CD14-positive monocyte (primary cell): ENCODE data around the gene UBE2L3. TPM values are rescaled to one million over a fixed set of nuclear protein-coding genes. Genes with fewer than 3 reads are reported as not detected.

Experiments used
- DNase-seq, 3 donors: peaks; one replicate each; pipeline ENCODE4 v3.0.0-alpha.2; 2011 to 2022
- H2AFZ ChIP-seq: 2 replicates; pipeline ENCODE4 v1.6.0; 2012; ENCODE audit warnings: mild to moderate bottlenecking, low read depth, low read length, inconsistent platforms; ENCODE audit not compliant: insufficient read depth, poor library complexity, severe bottlenecking
- H3K27ac ChIP-seq, 2 donors: 1 replicate in 1 of 2; 2 replicates in 1 of 2; pipeline ENCODE4 v1.5.1; 2012 to 2013; ENCODE audit warnings: low read length in 2 of 2, control low read depth in 1 of 2, inconsistent platforms in 1 of 2, low read depth in 1 of 2, mild to moderate bottlenecking in 1 of 2
- H3K27me3 ChIP-seq, 2 donors: one replicate each; pipeline versions ENCODE4 v1.6.0 to v1.6.1; 2011 to 2013; ENCODE audit warnings: low read length in 2 of 2; ENCODE audit not compliant: control insufficient read depth in 2 of 2, insufficient read depth in 2 of 2
- H3K36me3 ChIP-seq, 2 donors: replicated peaks in 1 of 2; 1 replicate in 1 of 2; 2 replicates in 1 of 2; pipeline versions ENCODE4 v1.5.1 to v1.6.1; 2012 to 2013; ENCODE audit warnings: low read length in 2 of 2, control low read depth in 1 of 2, inconsistent platforms in 1 of 2, mild to moderate bottlenecking in 1 of 2; ENCODE audit not compliant: insufficient read depth in 2 of 2, control insufficient read depth in 1 of 2
- H3K4me1 ChIP-seq, 2 donors: 1 replicate in 1 of 2; 2 replicates in 1 of 2; pipeline versions ENCODE4 v1.5.1 to v1.6.1; 2012 to 2013; ENCODE audit warnings: low read length in 2 of 2, control low read depth in 1 of 2, inconsistent platforms in 1 of 2, mild to moderate bottlenecking in 1 of 2, moderate library complexity in 1 of 2; ENCODE audit not compliant: insufficient read depth in 2 of 2, control insufficient read depth in 1 of 2
- H3K4me2 ChIP-seq: replicated peaks from 2 replicates; pipeline ENCODE3; 2012; ENCODE audit warnings: low read length, moderate library complexity, mild to moderate bottlenecking; ENCODE audit not compliant: poor library complexity, severe bottlenecking; ENCODE audit errors: extremely low read depth
- H3K4me3 ChIP-seq, 3 experiments: fragments of 200-600 bp in 1 of 3; sonication (generic) in 1 of 3; replicated peaks in 1 of 3; 1 replicate in 2 of 3; 2 replicates in 1 of 3; pipeline ENCODE4 v1.5.1; 2011 to 2013; ENCODE audit warnings: low read length in 3 of 3, mild to moderate bottlenecking in 3 of 3, control low read depth in 2 of 3, low read depth in 2 of 3, inconsistent platforms in 1 of 3, moderate library complexity in 1 of 3
- H3K79me2 ChIP-seq: 2 replicates; pipeline ENCODE4 v1.6.0; 2012; ENCODE audit warnings: mild to moderate bottlenecking, control low read depth, inconsistent platforms, low read length, moderate library complexity; ENCODE audit not compliant: insufficient read depth
- H3K9ac ChIP-seq: 2 replicates; pipeline ENCODE4 v1.6.0; 2017; ENCODE audit warnings: low read length, mild to moderate bottlenecking; ENCODE audit not compliant: insufficient read depth, poor library complexity, severe bottlenecking
- H3K9me3 ChIP-seq, 2 donors: replicated peaks in 1 of 2; 1 replicate in 1 of 2; 2 replicates in 1 of 2; pipeline versions ENCODE4 v1.5.1 to v1.6.1; 2012 to 2013; ENCODE audit warnings: low read length in 2 of 2, control low read depth in 1 of 2; ENCODE audit not compliant: control insufficient read depth in 1 of 2, insufficient read depth in 1 of 2
- H4K20me1 ChIP-seq: 2 replicates; pipeline ENCODE4 v1.6.0; 2012; ENCODE audit warnings: mild to moderate bottlenecking, low read length, control low read depth, moderate library complexity; ENCODE audit not compliant: insufficient read depth
- H3K27ac Mint-ChIP-seq, 7 donors: one replicate each; pipeline ENCODE4 v1.8.0; 2020; ENCODE audit warnings: mild to moderate bottlenecking in 7 of 7, mixed read lengths in 7 of 7, moderate library complexity in 6 of 7, inconsistent platforms in 2 of 7
- H3K27me3 Mint-ChIP-seq, 3 donors: one replicate each; pipeline ENCODE4 v1.8.0; 2021 to 2022; ENCODE audit warnings: low read depth in 3 of 3, mild to moderate bottlenecking in 3 of 3, mixed read lengths in 3 of 3, moderate library complexity in 3 of 3, inconsistent platforms in 1 of 3
- H3K36me3 Mint-ChIP-seq, 2 donors: one replicate each; pipeline ENCODE4 v1.8.0; 2020; ENCODE audit warnings: mixed read lengths in 2 of 2, inconsistent platforms in 1 of 2, mild to moderate bottlenecking in 1 of 2
- H3K4me1 Mint-ChIP-seq: one replicate; pipeline ENCODE4 v1.8.0; 2020; ENCODE audit warnings: mild to moderate bottlenecking, mixed read lengths
- H3K4me3 Mint-ChIP-seq, 2 donors: one replicate each; pipeline ENCODE4 v1.8.0; 2020; ENCODE audit warnings: mild to moderate bottlenecking in 2 of 2, mixed read lengths in 2 of 2, moderate library complexity in 1 of 2
- H3K9me3 Mint-ChIP-seq, 7 donors: one replicate each; pipeline ENCODE4 v1.8.0; 2020 to 2022; ENCODE audit warnings: mixed read lengths in 7 of 7, mild to moderate bottlenecking in 6 of 7, moderate library complexity in 6 of 7, inconsistent platforms in 2 of 7
- CTCF ChIP-seq: fragments of 200-600 bp; IDR thresholded peaks from one replicate; pipeline ENCODE4 v1.8.0; 2022; ENCODE audit warnings: antibody characterized with exemption, mild to moderate bottlenecking
- WGBS: methylation state at CpG from one replicate; pipeline ENCODE4 v1.1.5; 2013; ENCODE audit warnings: missing lambda C conversion rate; ENCODE audit not compliant: insufficient coverage; 5-methylcytosine and 5-hydroxymethylcytosine counted together
- intact Hi-C, 2 donors: fragments of 100-400 bp; cut with micrococcal nuclease; formaldehyde crosslinking; loops; one replicate each; pipeline versions ENCODE4 v1.15.0 to v1.15.1; 2023
- polyA plus RNA-seq, 3 donors: library from polyadenylated mRNA; depleted of rRNA in 1 of 3; unstranded in 2 of 3; stranded (reverse) in 1 of 3; fragments of 300-500 nt in 2 of 3; fragments of >200 nt in 1 of 3; fragmentation: Illumina TruSeq in 2 of 3; gene quantifications; 1 replicate in 2 of 3; 2 replicates in 1 of 3; pipeline ENCODE4 v1.2.3, GENCODE V29; 2012 to 2021

UBE2L3 gene
- polyA plus RNA-seq, 3 donors: 19.6 to 88.9 (median 69.6) TPM

GRCh38 chr22:21639359-21639758, 71.8 kb downstream of the UBE2L3 start:
- no peaks in the 10 kb centered on the region for H3K27me3 ChIP-seq
- no peak overlapping the region for H3K27ac Mint-ChIP-seq
- no peak overlapping the region for H3K9ac ChIP-seq

GRCh38 chr22:21640810-21641209, 73.3 kb downstream of the UBE2L3 start:
- peak overlapping the region; percentile 91 for H3K9ac ChIP-seq
- intact Hi-C loops: loop anchor here in 1 of 2 donors (2.0 kb wide), 1 partner anchor 16 kb away; no protein-coding TSS in a partner anchor

More at GRCh38 chr22:21639359-21639758, 71.8 kb downstream of the UBE2L3 start:
- intact Hi-C loops: no loop called here
- peaks cover 9 to 12% of the 10 kb centered on the region in 2 donors for H3K36me3 Mint-ChIP-seq
- Histone ChIP-seq H3K36me3 (peaks cover 0 to 5% of the 10 kb centered on the region in 2 donors), H3K27ac (no peak overlapping the region), H3K4me3 (no peak overlapping the region), H4K20me1 (peaks cover 6% of the 10 kb centered on the region), H3K4me1 (peaks cover 24 to 27% of the 10 kb centered on the region in 2 donors), H3K4me2 (no peak overlapping the region), H2AFZ (no peak overlapping the region), H3K9me3 (no peaks in the 10 kb centered on the region), H3K79me2 (peaks cover 13% of the 10 kb centered on the region)
- H3K9me3 Mint-ChIP-seq: peaks cover 0 to 1% (median 0%) of the 10 kb centered on the region in 7 donors
- WGBS: 89% methylated on average over 4 of the region's 4 CpGs
- H3K4me1 Mint-ChIP-seq: peaks cover 25% of the 10 kb centered on the region
- no peak overlapping the region for H3K4me3 Mint-ChIP-seq
- peaks cover 1 to 3% (median 2%) of the 10 kb centered on the region in 3 donors for H3K27me3 Mint-ChIP-seq
- TF ChIP-seq CTCF: no peak
- no peak for DNase-seq

More at GRCh38 chr22:21640810-21641209, 73.3 kb downstream of the UBE2L3 start:
- Mint-ChIP-seq H3K4me3 (no peak overlapping the region), H3K36me3 (peaks cover 12 to 22% of the 10 kb centered on the region in 2 donors), H3K4me1 (peaks cover 25% of the 10 kb centered on the region), H3K27me3 (peaks cover 0 to 3% (median 1%) of the 10 kb centered on the region in 3 donors), H3K27ac (no peak overlapping the region), H3K9me3 (peaks cover 0 to 1% (median 0%) of the 10 kb centered on the region in 7 donors)
- Histone ChIP-seq H4K20me1 (peaks cover 6% of the 10 kb centered on the region), H3K79me2 (peaks cover 13% of the 10 kb centered on the region), H3K27me3 (no peaks in the 10 kb centered on the region), H3K4me1 (peaks cover 24 to 27% of the 10 kb centered on the region in 2 donors), H2AFZ (no peak overlapping the region), H3K4me3 (no peak overlapping the region), H3K36me3 (peaks cover 0 to 5% of the 10 kb centered on the region in 2 donors), H3K9me3 (no peaks in the 10 kb centered on the region), H3K27ac (no peak overlapping the region), H3K4me2 (no peak overlapping the region)
- 100% methylated on average over 2 of the region's 5 CpGs for WGBS
- no peak for TF ChIP-seq CTCF
- no peak for DNase-seq
